ENCODE measurements around the gene SRR.
"Not testable (repeated sequence)": the region's sequence is repeated elsewhere in the genome, so short reads cannot be mapped to it uniquely, and the experiment has no call there.

The SRR gene

DNA sequence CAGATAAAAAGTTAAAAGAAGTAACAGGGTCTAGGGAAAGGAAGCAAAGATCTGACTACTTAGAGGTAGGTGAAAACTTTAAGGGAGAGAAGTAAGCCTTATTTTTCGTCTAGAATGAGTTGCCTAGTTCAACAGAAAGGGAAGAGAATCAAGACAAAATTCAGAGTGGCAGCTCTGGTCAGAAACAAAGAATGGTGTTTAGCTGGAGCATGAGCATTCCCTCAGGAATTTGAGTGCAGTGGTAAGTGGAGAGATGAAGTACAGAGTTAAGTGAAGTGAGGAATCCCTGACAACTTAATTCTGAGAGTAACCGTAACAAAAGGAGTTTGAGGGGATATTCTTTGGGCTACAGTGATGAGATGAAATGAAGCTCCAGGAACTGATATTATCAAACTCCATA is 11.7 kb upstream of the SRR start:
- DNase-seq (ENCODE audit: low spot score): no peak

DNA sequence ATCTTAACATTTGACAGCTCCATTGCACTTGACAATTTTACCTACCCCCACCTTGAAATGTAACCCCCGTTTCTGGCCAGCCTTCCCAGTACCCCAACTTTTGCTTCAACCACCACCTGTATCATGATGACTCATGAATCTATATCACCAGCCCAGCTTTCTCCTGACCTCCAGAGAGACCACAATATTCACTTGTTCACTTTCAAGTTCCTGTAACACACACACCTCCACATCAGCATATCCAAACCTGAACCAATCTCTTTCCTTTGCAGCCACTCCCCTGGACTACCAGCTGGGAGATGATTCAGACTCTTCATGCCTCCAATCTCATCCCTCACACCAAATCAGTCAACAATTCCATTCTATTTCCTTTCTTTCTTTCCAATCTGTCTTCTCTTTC is 8.2 kb upstream of the SRR start:
- no peak for DNase-seq (ENCODE audit: low spot score)

DNA sequence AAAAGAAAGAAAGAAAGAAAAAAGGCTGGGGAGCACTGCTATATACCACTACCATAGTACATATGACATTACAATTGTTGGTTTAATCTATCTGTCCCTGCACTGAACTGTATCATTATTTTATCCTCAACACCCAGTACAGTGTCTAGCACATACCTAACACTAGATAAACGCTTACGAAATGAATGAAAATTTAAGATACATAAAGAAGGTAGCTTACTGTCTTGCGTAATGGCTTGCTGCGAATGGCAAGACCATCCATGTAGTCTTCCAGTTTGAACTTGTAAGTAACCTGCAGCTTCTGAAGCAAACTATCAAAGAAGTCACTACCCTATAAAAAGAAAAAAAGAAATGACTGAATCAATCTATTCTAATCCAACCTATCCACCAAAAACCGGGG is 6.7 kb upstream of the SRR start:
- DNase-seq (ENCODE audit: low spot score): no peak

DNA sequence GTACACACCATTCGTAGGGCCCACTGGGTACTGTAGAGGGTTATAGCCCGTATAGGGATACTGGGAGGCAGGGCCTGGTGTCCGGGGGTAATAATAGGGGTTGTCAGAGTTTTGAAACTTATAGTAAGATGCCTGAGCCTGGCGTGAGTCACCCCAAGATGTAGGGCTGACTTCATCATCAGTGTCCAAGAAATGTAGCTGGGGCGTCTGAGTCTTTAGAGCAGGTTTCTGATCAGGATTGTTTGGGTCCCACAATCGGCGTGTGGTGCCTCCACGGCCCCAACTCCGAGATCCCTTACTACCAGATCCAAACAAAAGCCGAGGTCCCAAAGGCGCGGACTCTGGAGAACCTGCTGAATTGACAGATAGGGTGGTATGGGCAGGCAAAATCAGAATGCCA is 4.6 kb upstream of the SRR start:
- no peak for DNase-seq (ENCODE audit: low spot score)

DNA sequence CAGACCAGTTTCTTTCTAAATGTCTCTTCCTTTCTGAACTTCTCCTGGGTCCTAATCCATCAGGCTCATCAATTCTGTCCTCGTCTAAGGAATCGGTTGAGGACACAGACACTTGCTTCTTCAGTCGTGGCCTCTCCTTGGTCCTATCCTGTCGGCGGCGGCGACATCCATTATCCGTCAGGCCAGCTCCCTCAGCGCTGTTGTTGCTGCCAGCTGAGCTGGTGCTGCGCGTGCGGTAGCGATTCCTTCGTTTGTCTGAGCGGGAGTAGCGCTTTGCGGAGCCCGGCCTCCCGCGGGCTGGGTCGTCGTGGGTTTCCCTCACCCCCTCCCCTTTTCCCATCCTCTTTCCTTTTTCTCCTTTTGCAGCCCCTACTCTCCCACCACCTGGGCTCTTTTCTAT is 4.0 kb upstream of the SRR start:
- no peak for DNase-seq (ENCODE audit: low spot score)

DNA sequence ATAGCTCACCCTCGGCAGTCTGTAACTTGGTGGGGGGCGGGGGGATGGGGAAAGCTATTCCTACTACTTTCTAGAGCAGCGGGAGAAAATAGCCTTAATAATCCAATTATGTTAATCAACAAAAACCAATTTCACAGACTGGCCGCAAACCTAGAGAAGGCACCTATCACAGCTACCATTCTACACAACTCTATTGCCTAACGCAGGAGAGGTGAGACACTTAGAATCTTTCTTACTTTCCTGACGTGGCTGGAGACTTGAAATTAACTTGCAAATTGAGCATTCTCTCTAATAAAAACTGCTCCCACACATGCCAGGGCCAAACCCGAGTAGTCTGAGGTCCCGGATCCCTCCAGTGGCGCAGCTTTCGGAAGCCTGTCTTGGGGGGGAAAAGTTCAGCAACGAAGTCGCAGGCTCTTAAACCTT is 959 bp upstream of the SRR start:
- no peak for DNase-seq (ENCODE audit: low spot score)

DNA sequence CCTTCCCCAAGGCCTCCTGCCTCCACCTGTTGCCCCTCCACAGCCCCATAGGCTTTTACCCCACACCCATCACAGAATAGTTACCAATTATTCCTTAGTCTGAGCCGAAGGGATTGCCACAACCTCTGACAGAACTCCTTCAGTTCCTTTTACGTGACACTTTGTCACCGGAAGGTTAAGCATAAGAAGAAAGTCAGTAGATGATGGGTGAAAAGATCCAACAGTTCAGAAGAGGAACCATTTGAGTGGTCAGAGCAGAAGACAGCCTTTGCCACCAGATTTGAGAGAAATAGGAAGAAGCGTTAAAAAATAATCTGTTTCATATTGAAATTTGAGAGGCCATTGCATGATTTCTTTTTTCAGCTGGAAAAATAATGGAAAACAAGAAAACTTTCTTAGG is 1.2 kb downstream of the SRR start:
- no peak for DNase-seq (ENCODE audit: low spot score)

DNA sequence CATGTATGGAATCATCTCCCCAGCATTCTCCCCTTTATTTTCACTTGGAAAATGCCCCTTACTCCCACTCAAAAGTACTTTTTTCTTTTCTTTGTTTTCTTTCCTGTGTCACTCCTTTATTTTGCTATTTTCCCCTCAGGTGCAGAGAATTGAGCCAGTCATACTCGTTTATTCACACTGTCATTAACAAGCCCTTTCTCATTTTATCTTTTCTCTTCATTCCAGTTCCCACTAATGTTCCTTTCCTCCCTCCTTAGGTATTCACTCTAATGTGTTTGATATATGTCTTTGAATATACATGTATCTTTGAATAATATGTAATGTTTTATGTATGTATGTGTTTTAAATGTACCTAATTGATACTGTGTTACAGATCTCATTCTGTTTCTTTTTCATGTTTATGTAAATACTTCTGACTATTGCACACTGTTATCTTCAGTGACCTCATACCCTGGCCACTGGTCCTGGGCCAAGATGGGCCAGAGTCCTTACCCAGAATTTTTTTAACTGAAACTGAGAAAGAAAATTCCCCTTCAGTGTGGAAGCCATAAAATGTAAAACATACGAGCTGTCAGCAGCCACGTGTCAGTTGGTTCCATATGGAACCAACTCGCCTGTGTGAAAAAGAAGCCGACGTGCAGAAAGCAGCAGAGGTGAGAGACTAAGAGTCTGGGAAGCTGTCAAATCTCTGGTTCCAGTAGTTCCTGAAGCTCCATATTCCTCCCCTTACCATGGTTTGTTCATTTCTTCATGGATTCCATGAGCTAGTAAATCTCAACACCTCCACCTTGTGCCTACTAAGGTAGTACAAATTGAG is 5.8 kb downstream of the SRR start:
- no peak for DNase-seq (ENCODE audit: low spot score)

DNA sequence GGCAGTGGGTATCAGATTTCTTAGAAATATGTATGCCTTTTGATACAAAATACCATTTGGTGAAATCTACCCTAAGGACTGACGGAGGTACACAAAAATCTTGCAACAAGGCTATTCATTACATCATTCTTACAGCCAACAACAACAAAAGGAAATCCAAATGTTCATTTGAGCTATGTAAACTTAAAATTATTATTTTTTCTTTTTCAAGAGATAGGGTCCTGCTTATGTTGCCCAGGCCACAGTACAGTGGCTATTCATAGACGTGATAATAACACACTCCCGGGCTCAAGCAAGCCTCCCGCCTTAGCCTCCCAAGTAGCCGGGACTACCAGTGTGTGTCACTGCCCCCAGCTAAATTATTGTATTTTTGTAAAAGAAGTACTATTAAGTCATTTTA is 9.0 kb downstream of the SRR start:
- no peak for DNase-seq (ENCODE audit: low spot score)

DNA sequence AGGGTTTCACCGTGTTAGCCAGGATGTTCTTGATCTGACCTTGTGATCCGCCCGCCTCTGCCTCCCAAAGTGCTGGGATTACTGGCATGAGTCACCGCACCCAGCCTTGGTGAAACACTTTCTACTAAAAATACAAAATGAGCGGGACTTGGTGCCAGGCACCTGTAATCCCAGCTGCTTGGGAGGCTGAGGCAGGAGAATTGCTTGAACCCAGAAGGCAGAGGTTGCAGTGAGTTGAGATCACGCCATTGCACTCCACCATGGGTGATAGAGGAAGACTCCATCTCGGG is 13.1 kb downstream of the SRR start:
- DNase-seq (ENCODE audit: low spot score): not testable (repeated sequence)

DNA sequence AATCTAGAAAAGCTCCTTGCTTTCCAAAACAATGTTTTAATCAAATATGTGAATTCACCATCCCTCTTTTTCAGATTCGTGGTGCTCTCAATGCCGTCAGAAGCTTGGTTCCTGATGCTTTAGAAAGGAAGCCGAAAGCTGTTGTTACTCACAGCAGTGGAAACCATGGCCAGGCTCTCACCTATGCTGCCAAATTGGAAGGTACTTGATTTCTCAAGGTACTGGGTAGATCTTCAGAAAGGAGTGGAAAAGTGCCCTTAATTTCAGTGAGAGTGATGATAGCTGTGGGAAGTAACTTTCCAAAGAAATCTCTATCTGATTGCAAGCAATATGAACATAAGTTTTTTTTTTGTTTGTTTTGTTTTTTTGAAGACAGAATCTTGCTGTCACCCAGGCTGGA is 14.0 kb downstream of the SRR start:
- DNase-seq (ENCODE audit: low spot score): no peak

DNA sequence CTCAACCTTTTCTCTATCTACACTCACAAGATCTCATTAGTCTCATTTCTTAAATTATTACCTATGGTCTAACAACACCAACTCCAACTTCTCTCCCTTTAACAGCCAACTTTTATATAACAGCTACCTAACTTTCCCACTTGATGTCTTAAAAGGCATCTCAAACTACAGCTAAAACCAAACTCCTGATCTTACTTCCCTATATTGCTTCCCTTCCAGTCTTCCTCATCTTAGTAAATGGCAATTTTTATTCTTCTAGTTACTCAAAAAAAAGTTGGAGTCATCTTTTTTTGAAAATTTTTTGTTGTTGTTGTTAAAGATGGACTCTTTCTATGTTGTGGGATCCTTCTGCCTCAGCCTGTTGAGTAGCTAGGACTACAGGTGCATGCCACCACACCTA is 15.3 kb downstream of the SRR start:
- DNase-seq (ENCODE audit: low spot score): no peak

DNA sequence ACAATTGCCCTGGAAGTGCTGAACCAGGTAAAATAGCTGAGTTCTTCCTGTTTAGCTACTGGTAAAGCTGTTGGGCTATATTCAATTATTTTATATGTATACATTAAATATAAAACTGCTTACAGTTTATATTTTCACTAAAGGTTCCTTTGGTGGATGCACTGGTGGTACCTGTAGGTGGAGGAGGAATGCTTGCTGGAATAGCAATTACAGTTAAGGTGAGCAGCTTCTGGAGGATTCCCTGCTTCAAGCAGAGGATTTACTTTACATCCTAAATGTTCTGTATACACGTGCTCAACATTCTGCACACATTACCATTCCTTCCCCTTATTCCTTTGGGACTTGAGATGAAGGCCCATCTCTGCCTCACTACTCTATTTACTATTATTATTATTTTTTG is 17.6 kb downstream of the SRR start:
- DNase-seq (ENCODE audit: low spot score): no peak

DNA sequence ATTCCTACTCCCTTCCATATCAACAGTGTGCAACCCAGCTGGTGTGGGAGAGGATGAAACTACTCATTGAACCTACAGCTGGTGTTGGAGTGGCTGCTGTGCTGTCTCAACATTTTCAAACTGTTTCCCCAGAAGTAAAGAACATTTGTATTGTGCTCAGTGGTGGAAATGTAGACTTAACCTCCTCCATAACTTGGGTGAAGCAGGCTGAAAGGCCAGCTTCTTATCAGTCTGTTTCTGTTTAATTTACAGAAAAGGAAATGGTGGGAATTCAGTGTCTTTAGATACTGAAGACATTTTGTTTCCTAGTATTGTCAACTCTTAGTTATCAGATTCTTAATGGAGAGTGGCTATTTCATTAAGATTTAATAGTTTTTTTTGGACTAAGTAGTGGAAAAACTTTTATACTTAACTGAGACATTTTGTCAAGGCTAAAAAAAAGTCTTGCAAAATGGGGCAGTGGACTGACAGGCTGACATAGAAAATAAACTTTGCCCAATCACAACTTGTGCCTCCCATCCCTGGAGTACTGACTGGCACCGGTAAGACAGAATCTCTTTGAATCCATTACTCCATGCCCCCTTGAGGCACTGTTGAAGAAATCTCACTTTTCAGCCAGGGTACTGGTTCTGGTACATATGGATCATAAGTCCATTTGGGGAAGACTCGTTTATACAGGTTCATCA is 20.0 kb downstream of the SRR start:
- no peak for DNase-seq (ENCODE audit: low spot score)

DNA sequence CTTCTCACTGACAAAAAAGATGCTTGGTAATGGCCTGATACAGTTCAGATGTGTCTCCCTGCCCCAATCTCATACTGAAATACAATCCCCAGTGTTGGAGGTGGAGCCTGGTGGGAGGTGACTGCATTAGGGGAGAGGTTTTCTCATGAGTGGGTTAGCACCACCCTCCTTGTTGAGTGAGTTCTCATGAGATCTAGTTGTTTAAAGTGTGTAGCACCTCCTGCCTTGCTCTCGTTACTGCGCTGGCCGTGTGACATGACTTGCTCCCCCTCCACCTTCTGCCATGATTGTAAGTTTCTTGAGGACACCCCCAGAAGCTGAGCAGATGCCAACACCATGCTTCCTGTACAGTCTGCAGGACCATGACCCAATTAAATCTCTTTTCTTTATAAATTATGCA is 27.6 kb downstream of the SRR start:
- no peak for DNase-seq (ENCODE audit: low spot score)

DNA sequence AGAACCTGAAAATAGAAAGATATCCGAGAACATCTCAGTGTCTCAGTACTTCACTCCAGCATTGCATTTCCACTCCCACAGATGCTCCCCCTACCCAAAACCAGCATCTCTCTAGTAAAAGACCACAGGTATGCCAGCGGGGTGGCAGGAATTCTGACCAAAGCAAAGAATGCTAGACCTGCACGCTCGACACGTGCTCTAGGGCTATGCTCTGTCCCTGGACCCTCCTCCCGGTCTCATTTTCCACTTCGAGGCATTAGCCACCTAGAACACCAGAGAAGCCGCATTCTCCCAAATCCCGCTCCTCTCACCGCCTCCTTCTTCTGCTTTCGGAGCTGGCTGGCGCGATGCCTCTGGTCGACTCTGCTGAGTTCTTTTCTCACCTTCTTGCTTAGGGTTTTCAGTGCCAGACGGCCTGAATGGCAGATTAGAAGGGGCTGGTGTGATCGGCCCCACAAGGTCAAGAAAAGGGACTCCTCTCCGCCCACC is 32.0 kb downstream of the SRR start:
- peak; percentile 20 for DNase-seq (ENCODE audit: low spot score)

DNA sequence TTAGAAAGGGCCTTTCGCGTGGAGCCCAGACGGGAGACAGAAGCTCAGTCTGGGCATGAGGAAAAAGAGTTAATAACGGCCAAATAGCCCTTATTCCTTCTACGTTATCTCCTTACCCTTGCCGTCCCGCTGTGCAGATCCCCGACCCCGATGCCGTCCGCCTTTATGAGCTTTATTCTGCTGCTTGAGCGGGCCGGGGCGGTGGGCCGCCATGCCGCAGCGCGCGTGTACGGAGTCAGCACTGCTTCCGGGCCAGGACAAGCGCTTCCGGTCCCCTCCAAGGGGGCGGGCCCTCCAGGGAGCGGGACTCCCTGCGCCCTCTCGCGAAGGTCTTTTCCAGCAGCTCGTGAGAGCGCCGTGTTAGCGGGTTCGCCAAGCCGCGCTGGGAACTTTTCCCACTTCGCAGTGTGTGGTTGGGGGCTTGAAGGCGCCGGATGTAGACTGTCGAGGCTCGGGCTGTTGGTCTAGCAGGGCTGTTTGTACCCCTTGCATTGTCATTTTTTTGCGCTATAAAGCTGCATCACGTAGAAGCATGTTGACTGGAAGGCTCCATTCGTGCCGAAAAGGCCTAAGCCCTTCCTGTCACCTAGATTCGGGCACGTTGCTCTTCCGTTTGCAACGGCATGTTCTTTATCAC is 32.6 kb downstream of the SRR start, which contains the start of gene TSR1:
Gene TSR1 (minus strand): TSS at position 243 of the 637 bp plus-strand sequence. CDS start 30 bp downstream, at position 213.
- peak; percentile 94 for DNase-seq (ENCODE audit: low spot score)

DNA sequence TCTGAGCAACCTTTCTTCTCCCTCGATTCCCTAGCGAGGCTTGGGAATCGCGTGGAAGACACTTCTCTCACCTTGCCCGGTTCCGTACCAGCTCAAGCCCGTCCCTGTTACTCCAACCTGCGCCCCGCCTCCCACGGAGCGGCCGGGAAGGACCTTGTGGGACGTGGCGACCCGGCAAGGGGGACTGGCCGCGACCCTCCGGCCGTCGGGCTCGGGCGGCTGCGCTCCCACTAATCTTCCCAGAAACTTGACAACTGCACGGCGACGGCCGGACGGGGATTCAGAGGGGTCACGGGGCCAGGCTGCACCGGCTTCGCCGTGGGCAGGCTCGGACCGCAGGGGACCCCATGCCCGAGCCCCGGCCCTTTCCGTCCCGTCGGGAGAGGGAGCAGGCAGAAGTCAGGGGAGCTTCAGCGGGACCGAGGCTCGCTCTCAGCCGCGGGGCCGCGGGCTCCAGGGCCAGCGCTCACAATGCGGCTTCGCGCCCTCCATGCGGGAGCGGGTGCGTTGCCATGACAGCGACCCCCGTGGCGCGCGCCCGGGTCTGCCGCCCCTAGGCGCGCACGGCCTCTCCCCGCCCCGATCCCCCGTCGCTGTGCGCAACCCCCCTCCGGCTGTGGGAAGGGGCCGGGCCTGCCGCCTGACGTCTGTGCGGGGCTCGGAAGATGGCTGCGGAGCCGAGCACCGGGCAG is 33.2 kb downstream of the SRR start, which contains the start of gene SGSM2:
Gene SGSM2 (plus strand): TSS at position 650 of the 692 bp plus-strand sequence. CDS start 188 bp downstream, outside the sequence.
- peak; percentile 24 for DNase-seq (ENCODE audit: low spot score)

DNA sequence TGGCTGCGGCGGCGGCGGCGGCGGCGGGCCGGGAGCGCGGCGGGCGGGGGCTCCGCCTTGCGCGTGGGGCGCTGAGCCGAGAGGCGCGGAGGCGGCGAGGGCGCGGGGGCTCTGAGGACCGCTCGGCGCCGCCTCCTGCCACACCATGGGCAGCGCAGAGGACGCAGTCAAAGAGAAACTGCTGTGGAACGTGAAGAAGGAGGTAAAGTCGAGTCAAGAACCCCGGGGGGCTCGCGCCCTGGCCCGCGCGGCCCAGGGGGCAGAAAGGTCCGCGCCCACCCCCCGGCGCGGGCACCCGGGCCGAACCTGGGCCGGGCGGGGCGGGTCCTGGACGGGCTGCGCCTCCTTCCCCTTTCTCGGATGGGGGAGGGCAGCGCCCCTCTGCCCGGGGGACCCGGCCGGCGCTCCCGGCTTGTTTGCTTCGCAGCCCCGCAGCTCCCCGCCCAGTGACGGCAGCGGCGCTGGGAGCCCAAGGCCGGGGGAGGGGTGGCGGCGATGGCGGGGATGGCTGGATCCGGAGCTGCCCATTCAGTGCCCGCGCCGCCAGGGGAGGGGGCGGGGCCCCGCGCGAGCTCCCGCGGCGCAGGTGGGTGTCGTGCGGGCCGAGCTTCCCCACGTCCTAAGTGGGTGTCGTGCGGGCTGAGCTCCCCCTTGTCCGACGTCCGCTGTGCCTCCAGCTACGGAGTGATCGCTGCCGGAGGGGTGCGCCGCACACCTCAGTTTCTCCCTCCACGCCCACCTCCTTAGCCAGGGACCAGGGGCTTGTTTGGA is 34.0 kb downstream of the SRR start:
- DNase-seq (ENCODE audit: low spot score): peak; percentile 47

DNA sequence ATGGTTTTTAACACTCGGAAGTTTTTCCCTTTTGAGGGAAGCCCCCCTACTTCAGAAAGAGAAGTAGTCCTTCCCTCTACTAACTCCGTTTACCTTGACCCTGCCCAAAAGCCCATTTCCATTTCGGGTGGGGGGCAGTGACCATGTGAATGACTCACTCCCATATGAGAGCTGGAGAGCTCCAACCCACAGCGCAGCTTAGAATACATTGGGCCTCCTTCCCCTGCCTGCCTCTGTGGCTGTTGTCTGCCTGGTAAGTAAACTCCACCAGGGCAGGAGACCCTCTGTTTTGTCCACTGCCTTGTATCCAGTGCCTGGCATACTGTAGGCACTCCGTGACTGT is 34.5 kb downstream of the SRR start:
- DNase-seq (ENCODE audit: low spot score): peak; percentile 39

DNA sequence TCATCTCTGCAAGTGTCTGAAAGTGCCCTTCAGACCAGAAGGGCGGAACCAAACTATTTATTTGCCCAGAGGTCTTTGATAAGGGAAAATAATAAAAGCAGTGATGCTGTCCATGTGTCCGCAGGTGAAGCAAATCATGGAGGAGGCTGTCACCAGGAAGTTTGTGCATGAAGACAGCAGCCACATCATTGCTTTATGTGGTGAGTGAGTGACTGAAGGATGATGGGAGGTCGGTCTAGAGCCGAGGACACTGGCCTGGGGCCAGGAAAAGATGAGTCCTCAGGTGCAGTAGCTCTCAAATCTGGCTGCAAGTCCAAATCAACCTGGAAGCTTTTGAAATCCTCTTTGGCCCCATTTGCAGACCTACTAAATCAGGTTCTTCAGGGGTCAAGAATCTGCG is 39.7 kb downstream of the SRR start:
- DNase-seq (ENCODE audit: low spot score): no peak

DNA sequence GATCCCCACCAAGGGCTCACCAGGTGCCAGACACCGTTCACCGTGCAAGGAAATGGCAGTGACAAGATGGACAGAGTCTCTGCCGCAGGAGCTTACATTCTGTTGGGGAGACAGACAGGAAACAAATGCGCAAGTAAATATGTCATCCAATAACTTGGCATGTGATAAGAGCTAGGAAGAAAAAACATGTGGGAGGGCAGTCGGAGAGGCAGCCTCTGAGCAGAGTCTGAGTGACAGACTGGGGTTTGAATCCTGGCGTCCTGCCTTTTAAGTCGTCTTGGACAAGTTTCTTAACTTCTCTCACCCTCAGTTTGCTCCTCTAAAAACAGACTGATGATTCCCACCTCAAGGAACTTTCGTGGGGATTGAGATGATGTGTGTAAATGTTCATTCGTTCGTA is 40.8 kb downstream of the SRR start:
- no peak for DNase-seq (ENCODE audit: low spot score)

Measured in cerebellar cortex (tissue), 1 donor.